Breast epithelium (tissue), 4 donors: Measurements from ENCODE around the gene MAPK8IP1. TPM values are rescaled to one million over a fixed set of nuclear protein-coding genes. Genes with fewer than 3 reads are reported as not detected.

Experiments
- DNase-seq, 2 donors: peaks; one replicate each; pipeline ENCODE4 v3.0.0-alpha.2; 2019; ENCODE audit warnings: low spot score in 2 of 2
- H3K27ac ChIP-seq, 2 donors: fragments of 200-600 bp; sonication (generic) in 1 of 2; one replicate each; pipeline ENCODE4 v1.5.1; 2016 to 2019; ENCODE audit warnings: mild to moderate bottlenecking in 1 of 2
- H3K27me3 ChIP-seq, 2 donors: fragments of 200-600 bp; sonication (generic) in 1 of 2; one replicate each; pipeline versions ENCODE4 v1.5.1 to v1.6.0; 2017 to 2019; ENCODE audit warnings: control low read depth in 1 of 2, mild to moderate bottlenecking in 1 of 2
- H3K36me3 ChIP-seq: fragments of 200-600 bp; one replicate; pipeline ENCODE4 v1.5.1; 2019
- H3K4me1 ChIP-seq, 2 donors: fragments of 200-600 bp; sonication (generic); one replicate each; pipeline ENCODE4 v1.5.1; 2016 to 2019; ENCODE audit warnings: control low read depth in 1 of 2
- H3K4me3 ChIP-seq, 3 donors: fragments of 200-600 bp; sonication (generic); 1 replicate in 2 of 3; 2 replicates in 1 of 3; pipeline ENCODE4 v1.5.1; 2016 to 2019; ENCODE audit warnings: mild to moderate bottlenecking in 3 of 3, moderate library complexity in 2 of 3
- H3K9me3 ChIP-seq, 2 donors: fragments of 200-600 bp; sonication (generic) in 1 of 2; one replicate each; pipeline ENCODE4 v1.5.1; 2016 to 2019; ENCODE audit warnings: control low read depth in 1 of 2
- POLR2A ChIP-seq: fragments of 450-650 bp; IDR thresholded peaks from one replicate; pipeline ENCODE4 v1.6.1; 2016; ENCODE audit warnings: antibody characterized with exemption, mild to moderate bottlenecking, moderate library complexity
- POLR2AphosphoS5 ChIP-seq, 3 donors: sonication (generic); formaldehyde crosslinking; IDR thresholded peaks; one replicate each; pipeline ENCODE4 v1.6.1; 2017; ENCODE audit warnings: antibody characterized with exemption in 3 of 3
- intact Hi-C: fragments of 100-400 bp; cut with DNase I; formaldehyde crosslinking; loops from one replicate; pipeline ENCODE4 v1.15.1; 2023; ENCODE audit warnings: low total_unique reads
- total RNA-seq, 3 donors: library from RNA; depleted of rRNA; stranded (reverse); fragments of >200 nt; gene quantifications; one replicate each; pipeline ENCODE4 v1.1.0, GENCODE V29; 2016
- TF ChIP-seq, protein P1 (sequence below), 3 donors: fragments of 450-650 bp; IDR thresholded peaks; one replicate each; pipeline ENCODE4 v1.5.1; 2016 to 2017; ENCODE audit warnings: antibody characterized with exemption in 3 of 3, mild to moderate bottlenecking in 3 of 3, moderate library complexity in 3 of 3

The MAPK8IP1 gene
- total RNA-seq, 3 donors from 2014 or later, result 5.4 to 7.2 (median 5.9) TPM

DNA sequence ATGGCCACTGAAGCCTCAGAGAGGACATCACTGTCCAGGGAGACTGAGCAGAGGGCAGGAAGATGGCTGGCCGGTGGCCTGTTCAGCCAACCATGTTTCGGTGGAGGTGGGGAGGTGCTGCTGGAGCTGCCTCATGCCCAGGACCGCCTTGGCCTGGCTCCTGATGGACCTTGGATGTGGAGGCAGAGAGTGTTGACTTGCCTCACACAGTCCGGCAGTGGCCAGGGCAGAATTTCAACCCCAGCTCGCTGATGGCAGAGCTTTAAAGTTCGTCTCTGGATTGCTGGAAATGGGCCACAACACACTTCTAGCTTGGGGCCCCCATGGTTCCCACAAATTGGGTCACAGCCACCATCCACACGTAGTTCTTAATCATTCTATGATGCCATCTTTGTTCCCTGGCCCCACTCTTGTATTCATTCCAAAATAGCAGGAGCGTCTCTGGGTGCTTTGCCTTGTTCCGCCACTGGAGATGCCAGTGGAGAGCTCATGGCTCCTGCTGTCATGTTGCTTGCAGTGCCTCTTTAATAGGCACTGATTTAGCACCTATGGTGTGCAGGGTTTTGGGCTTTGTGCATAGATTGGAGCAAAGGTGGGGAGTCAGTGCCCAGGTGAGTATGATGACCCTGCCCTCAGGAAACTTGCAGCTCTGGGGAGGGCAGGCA, 5.6 kb downstream of the MAPK8IP1 start:
- no peaks in the 10 kb centered on the region for H3K4me1 ChIP-seq
- intact Hi-C loops, result no loop called here
- no peaks in the 10 kb centered on the region for H3K36me3 ChIP-seq
- no peaks in the 10 kb centered on the region for H3K9me3 ChIP-seq
- H3K4me3 ChIP-seq, result no peak overlapping the region
- H3K27ac ChIP-seq, result no peak overlapping the region
- no peaks in the 10 kb centered on the region for H3K27me3 ChIP-seq
- no peak for DNase-seq
- TF ChIP-seq POLR2AphosphoS5 (IDR thresholded peaks at IDR 0.05), result no peak
- no peak for TF ChIP-seq POLR2A
- TF ChIP-seq, protein P1, sequence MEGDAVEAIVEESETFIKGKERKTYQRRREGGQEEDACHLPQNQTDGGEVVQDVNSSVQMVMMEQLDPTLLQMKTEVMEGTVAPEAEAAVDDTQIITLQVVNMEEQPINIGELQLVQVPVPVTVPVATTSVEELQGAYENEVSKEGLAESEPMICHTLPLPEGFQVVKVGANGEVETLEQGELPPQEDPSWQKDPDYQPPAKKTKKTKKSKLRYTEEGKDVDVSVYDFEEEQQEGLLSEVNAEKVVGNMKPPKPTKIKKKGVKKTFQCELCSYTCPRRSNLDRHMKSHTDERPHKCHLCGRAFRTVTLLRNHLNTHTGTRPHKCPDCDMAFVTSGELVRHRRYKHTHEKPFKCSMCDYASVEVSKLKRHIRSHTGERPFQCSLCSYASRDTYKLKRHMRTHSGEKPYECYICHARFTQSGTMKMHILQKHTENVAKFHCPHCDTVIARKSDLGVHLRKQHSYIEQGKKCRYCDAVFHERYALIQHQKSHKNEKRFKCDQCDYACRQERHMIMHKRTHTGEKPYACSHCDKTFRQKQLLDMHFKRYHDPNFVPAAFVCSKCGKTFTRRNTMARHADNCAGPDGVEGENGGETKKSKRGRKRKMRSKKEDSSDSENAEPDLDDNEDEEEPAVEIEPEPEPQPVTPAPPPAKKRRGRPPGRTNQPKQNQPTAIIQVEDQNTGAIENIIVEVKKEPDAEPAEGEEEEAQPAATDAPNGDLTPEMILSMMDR (IDR thresholded peaks at IDR 0.05), result no peak

DNA sequence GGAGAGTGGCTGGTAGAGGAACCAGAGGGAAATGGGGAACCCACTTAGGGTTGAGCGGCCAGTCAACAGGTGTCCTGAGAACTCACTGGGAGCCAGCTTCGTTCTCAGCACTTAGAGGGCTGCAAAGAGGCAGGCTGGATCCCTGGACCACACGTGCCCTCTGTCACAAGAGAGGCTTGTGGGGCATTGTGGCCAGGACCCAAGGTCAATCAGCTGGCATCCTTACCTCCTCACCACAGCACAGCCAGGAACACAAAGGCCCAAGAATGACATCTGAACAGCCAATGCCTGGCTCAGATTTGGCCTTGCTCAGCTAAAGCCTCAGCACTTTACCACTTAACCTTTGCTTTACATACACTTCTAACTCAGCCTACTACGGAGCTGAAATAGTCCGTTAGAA, 7.4 kb downstream of the MAPK8IP1 start:
- H3K36me3 ChIP-seq, result no peaks in the 10 kb centered on the region
- TF ChIP-seq POLR2A (no peak), POLR2AphosphoS5 (IDR thresholded peaks at IDR 0.05) (no peak)
- TF ChIP-seq, protein P1 (IDR thresholded peaks at IDR 0.05), result no peak
- intact Hi-C loops, result no loop called here
- no peak for DNase-seq
- H3K9me3 ChIP-seq, result no peaks in the 10 kb centered on the region
- no peak overlapping the region for H3K27ac ChIP-seq
- no peaks in the 10 kb centered on the region for H3K4me1 ChIP-seq
- H3K4me3 ChIP-seq, result no peak overlapping the region
- H3K27me3 ChIP-seq, result no peaks in the 10 kb centered on the region

DNA sequence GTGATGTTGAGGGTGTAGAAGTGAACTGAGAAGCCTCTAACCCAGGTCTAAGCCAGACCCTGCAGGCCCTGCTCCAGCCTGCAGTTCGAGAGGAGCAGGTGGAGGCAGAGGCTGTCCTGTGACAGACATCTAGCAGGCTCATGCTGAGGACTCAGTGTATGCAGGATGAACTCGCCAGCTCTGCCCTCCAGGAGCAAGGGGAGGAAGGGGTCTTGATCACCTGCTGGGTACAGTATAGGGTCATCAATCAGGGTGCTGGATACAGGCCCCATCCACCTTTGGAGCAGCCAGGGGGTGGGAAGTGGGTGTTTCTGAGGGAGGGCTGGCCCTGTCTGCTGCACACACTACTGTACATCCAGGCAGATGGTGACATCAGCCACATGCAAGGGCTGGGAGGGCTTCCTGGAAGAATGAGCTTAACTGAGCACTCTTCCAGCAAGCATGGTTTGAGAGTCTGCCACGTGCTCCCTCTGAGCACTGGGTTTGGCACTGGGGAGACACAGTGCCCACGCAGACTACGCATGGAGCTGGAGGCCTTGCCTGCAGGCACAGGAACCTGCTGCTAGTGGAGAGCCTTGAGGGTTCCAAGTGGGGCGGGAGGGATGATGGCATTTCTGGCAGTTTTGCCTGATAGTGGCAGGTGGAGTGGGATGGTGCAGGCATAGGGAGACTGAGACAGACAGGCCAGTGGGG, 9.2 kb downstream of the MAPK8IP1 start:
- H3K27me3 ChIP-seq, result no peaks in the 10 kb centered on the region
- H3K9me3 ChIP-seq, result no peaks in the 10 kb centered on the region
- no peak overlapping the region for H3K4me3 ChIP-seq
- intact Hi-C loops, result no loop called here
- no peaks in the 10 kb centered on the region for H3K36me3 ChIP-seq
- TF ChIP-seq POLR2AphosphoS5 (IDR thresholded peaks at IDR 0.05), result no peak
- no peak for TF ChIP-seq POLR2A
- TF ChIP-seq, protein P1 (IDR thresholded peaks at IDR 0.05), result no peak
- no peak for DNase-seq
- H3K27ac ChIP-seq, result no peak overlapping the region
- no peaks in the 10 kb centered on the region for H3K4me1 ChIP-seq

DNA sequence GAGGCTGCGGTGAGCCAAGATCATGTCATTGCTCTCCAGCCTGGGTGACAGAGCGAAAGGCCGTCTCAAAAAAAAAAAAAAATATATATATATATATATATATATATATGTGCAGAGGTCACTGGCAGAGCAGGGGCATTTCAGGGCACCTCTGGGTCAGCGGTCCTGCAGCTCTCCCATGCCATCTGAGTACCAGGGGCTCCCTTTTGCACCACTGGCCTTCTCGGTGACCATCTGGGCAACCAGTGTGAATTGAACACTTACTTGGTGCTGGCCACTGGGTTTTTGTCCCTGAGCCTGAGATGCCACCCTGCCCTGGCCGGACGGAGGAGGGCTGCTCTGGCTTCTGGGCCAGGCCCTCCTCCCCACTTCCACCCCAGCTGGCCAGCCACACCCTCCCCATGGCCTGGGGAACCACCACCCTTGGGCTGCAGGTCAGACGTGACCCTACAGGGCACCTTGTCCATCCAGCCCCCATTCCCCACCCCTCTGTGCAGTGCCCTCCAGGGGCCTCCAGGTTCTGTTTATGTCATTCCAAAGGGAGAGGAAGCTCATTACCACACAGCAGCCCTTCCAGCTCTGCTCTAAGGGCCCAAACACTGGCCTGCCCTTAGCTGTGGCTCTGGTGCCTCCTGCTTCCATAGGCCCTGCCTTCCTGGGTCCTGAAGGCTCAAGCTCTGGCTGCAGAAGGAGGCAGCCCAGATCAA, 10.3 kb downstream of the MAPK8IP1 start:
- Histone ChIP-seq H3K9me3 (no peaks in the 10 kb centered on the region), H3K27ac (no peak overlapping the region), H3K4me1 (peaks cover 0 to 1% of the 10 kb centered on the region in 2 donors), H3K36me3 (no peaks in the 10 kb centered on the region), H3K4me3 (no peak overlapping the region), H3K27me3 (no peaks in the 10 kb centered on the region)
- intact Hi-C loops, result no loop called here
- DNase-seq, result no peak
- TF ChIP-seq, protein P1 (IDR thresholded peaks at IDR 0.05), result no peak
- no peak for TF ChIP-seq POLR2AphosphoS5 (IDR thresholded peaks at IDR 0.05)
- TF ChIP-seq POLR2A, result no peak
